Activated CD8-positive, alpha-beta memory T cell treated with anti-CD3 and anti-CD28 coated beads, Interleukin-2, amount 50 U/mL, for 48 hours (primary cell): ENCODE results near the gene SLC66A1.

Experiments
- DNase-seq: peaks from one replicate; pipeline ENCODE4 v3.0.0-alpha.2; 2020

Gene SLC66A1

DNA sequence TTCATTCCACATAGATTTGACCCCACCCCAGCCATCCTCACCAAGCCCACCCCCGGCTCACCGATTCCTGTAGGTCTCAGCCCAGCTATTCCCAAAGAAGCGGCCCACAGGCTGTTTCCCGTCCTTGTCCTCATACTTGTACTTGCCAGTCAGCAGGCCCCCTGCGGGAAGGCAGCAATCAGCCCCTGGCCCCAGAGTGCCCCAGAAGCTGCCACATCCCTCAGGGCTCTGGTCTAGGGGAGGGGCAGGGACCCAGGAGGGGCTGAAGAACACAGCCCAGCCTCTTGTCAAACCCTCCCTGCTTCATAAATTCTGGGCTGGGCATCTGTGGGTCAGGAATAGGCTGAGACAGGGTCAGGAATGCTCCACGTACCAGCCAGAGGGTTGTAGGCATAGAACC is 5.2 kb upstream of the SLC66A1 start:
- peak; percentile 44 for DNase-seq

DNA sequence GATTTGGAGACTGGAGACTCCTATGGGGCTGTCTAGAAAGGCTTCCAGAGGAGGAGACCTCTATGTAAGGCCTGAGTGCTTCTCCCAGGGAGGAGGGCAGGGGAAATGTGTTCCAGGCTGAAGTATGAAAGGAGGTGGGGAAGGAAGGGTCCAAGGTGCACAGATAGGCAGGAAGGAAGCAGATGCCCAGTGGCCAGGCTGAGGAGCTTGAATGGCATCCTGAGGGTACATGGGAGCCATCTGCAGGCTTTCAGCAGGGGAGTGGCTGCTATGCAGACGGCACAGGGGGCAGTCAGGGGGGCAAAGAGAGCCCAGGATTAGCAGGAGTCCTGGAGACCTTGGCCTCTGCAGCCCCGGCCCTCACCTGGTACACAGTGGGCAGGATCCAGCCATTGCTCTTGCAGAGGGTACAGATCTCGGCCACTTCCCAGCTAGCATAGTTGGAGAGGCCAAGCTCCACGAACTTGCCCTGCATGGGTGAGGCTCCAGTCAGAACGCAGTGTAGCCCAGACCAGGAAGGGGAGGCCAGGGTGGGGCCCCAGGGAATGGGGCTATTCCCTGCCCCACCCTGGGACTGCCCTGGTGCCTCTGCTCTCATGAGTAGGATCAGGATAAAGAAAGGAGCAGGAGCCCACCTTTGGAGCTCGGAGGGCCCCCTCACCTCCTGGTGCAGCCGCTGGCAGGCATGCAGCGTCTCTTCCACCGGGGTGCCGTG is 4.2 kb upstream of the SLC66A1 start:
- no peak for DNase-seq

GRCh38 chr1:19308509-19308907 is 3.6 kb upstream of the SLC66A1 start:
- no peak for DNase-seq

- DNase-seq, result no peak
Observed at GRCh38 chr1:19309123-19309813, 2.9 kb upstream of the SLC66A1 start.

DNA sequence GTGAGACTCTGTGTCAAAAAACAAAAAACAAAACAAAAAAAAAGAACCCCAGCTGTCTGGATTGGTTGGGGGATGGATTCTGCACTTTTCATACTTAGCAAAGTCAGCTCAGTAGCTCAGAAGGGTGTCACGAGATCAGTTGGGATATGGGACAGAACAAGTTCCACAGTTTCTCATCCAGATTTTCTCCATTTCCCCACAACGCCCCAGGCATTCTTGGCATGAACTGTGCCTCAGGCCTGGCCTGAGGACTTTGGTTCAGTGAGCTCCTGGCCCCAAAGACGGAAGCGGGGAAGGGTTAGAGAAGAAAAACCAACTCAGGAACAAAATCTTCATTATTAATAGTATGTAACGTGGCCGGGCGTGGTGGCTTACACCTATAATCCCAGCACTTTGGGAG is 2.1 kb upstream of the SLC66A1 start:
- DNase-seq, result no peak

DNA sequence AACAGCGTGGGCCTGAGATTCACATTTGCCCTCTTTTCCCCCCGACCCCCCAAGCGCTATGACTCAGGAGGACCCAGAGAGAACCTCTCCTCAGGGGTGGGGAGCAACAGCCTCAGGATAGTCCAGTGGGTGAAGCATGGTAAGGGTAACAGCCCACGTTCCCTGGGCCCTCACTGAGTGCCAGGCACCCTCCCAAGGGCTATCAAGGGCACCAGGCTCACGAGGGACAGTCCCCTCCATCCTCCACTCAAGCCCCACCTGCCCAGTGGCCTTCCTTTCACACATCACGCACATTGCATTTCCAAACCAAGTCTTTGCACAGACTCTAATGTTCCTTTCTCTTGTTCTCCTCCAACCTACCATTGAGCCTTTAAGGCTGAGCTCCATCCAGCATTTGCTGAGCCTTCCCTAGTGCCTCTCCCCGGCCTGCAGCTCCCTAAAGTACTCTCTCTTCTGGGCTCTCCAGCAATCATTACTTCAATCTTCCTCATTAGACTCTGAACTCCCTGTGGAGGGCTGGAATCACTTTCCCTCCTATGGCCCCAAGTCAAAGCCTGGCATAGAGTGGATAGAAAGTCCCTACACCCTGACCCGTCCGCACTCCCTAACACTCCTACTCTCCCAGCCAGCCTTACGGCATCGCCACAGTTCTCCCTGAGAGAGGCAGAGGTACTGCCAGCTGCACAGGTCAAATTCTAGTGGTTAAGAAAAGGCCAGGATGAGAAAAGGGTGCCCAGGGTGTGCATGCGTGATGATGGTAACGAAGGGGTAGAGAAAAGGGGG is 1.2 kb upstream of the SLC66A1 start:
- DNase-seq, result no peak

DNA sequence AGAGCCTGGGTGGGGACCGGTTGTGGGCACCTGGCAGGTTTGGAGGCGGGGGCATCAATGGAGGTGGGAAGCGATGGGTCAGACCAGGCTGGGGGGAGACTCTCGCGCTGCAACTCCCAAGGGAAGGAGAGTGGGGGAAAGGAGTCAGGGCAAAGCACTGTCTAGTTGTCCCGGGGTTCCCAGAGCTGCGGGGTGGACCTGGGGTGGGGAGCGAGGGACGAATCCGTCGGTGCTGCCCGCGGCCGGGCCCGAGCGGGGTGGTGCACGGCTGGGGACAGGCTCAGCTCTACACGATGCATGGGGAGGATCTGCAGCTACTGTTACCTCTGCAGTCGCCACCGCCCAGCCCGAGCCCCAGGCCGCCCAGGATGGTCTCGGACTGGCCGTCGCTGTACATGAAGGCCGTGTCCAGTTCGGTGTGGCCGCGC is 609 bp upstream of the SLC66A1 start:
- DNase-seq, result no peak

DNA sequence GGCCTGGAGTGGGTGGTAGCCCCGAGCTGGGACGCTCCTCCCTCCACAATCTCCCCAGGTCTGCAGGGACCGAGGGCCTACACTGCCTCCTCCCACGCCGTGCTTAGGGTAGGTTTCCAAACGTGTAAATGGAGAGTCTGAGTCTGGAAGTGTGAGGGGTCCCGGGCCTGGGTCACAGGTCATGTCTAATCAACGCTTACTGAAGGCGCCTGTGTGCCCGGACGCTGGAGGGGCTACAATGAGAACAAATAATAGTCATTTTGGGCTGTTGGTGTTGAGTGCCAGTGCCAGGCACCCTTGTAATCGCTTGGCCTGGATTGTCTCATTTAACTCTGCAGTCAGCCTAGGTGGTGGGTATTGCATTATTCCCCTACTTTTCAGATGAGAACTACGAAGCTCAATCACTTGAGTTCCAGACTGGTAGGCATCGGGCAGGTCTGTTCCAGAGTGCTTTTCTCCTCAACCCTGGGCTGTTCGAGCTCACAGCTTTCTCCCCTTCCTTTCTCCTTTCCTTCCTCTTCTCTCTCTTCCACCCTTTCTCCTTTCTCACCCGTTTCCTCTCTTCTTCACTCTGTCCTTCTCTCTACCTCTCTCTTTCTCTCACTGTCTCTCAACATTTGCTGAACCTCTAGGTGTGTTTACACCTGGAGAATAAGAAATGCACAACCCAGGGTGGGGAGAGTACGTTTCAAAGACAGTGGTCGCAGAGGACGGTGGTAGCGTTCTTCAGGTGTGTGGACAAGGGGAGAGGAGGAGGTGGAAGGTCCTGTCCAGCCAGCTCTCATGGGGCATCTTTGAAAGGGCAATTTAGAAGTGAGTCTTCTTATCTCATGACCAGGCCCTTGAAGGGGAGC is 883 bp downstream of the SLC66A1 start:
- DNase-seq, result peak; percentile 76

GRCh38 chr1:19313636-19313959 is 1.5 kb downstream of the SLC66A1 start:
- DNase-seq, result no peak

- no peak for DNase-seq
Observed at GRCh38 chr1:19313961-19314882, 2.1 kb downstream of the SLC66A1 start.

- peak; percentile 44 for DNase-seq
Observed at GRCh38 chr1:19315378-19316198, 3.5 kb downstream of the SLC66A1 start.

DNA sequence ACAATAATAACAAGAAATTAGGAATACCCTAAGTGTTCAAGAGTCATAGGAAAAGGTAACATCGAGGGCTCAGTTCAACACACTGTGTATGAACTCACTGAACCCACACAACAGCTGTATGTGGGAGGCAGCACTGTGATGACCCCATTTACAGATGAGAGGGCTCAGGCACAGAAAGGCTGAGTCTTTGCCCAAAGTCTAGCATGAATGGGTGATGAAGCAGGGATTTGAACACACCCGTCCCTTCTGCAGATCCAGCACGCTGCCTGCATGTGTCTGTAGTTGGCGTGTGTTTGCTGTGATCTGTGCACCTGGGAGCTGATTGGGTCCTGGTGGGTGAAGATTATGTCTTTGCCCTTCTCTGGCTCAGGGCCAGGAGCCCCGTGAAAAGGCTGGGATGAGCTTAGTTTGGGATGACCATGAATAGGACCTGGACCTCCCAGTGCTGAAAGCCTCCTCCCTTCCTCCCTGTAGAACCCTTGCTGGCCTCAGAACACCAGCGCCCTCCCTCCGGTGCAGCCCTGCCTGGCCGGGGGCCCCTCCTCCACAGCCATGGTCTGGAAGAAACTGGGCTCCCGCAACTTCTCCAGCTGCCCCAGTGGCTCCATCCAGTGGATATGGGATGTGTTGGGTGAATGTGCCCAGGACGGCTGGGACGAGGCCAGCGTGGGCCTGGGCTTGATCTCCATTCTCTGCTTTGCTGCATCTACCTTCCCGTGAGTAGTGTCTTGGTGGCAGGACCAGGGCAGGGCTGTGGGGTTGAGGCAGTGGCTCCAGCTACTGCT is 5.2 kb downstream of the SLC66A1 start:
- no peak for DNase-seq

DNA sequence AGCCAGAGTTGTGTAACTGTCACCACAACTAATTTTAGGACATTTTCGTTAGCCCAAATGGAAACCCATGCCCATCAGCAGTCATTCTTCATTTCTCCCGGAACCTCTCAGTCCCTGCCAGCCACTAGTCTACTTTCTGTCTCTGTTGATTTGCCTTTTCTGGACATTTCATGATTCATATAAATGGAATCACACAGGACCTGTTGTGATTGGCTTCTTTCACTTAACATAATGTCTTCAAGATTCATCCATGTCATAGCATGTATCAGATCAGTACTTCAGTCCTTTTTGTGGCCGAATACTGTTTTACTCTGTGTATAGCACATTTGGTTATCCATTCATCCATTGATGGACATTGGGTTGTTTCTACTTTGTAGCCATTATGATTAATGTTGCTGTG is 7.1 kb downstream of the SLC66A1 start:
- DNase-seq, result no peak

- no peak for DNase-seq
Observed at GRCh38 chr1:19321071-19321470, 8.9 kb downstream of the SLC66A1 start.

DNA sequence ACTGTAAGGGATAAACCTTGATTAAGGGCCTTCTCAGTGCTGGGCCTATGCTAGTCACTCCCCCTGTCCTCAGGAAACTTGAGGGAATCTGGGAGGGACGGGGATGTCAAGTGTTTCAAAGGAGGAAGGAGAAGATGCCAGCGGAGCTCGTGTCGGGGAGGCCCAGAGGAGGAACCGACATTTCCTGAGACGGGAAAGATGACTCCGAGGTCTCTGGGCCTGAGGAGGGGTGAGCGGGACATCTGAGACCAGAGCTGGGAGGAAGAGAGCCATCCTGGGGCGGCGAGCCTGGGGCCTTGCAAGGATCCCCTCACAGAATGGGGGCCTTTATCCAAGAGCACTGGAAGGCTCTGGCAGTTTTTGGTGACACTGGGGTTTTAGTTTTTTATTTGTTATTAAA is 10.4 kb downstream of the SLC66A1 start:
- DNase-seq, result no peak

- DNase-seq, result no peak
Observed at GRCh38 chr1:19323987-19324664, 12.0 kb downstream of the SLC66A1 start.

DNA sequence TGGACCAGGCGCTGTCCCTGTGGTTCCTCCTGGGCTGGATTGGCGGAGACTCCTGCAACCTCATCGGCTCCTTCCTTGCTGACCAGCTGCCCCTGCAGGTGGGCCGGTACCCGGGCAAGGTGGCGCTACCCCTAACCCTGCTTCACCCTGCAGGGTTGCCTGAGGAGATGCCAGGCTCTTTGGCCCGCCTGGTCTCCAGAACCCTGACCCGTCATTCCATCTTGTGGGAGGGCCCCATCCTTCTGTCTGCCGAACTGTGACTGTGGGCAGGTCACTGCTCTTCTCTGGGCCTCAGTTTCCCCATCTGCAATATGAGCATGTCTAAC is 12.5 kb downstream of the SLC66A1 start:
- DNase-seq, result no peak

DNA sequence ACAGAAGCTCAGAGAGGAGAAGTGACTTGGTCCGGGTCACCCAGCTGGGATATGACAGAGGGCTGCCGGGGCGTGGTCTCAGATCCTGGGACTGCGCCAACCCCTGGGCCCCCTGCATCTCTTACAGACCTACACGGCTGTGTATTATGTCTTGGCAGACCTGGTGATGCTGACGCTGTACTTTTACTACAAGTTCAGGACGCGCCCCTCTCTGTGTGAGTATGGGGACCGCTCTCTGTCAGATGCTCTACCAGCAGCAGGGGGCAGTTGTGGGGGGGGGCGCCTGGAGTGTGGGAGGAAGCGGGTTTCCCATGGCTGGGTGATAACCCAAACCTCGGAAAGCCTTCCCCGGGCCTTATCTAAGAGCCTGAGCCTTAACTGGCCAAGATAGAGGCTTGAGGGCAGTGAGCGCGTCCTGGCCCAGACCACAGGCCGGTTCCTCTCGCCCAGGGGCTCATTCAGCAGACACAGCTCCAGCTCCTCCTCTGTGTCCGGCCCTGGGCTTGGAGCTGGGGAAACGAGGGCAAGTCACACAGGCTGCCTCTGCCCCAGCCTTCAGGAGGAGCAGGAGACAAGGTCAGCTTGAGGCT is 13.3 kb downstream of the SLC66A1 start:
- no peak for DNase-seq
